GM23248 (cell line): Measurements from ENCODE around the gene ZNRD2. TPM values are rescaled to one million over a fixed set of nuclear protein-coding genes. Genes with fewer than 3 reads are reported as not detected.
A peak's percentile ranks its signal among the peaks of the same experiment; 100 is the strongest.

ENCODE experiments used
- DNase-seq: peaks from one replicate; pipeline ENCODE4 v3.0.0-alpha.2; 2015
- H2AFZ ChIP-seq: fragments of 200-600 bp; sonication (generic); 2 replicates; pipeline ENCODE4 v1.6.1; 2016; ENCODE audit warnings: antibody characterized with exemption
- H3F3A ChIP-seq: fragments of 200-600 bp; sonication (generic); 2 replicates; pipeline ENCODE4 v1.6.1; 2016; ENCODE audit warnings: mild to moderate bottlenecking, antibody characterized with exemption, mixed run types; ENCODE audit not compliant: insufficient read depth
- H3K27ac ChIP-seq: fragments of 200-600 bp; sonication (generic); 2 replicates; pipeline ENCODE4 v1.5.1; 2016; ENCODE audit warnings: mild to moderate bottlenecking
- H3K27me3 ChIP-seq: fragments of 200-600 bp; sonication (generic); replicated peaks from 2 replicates; pipeline ENCODE4 v1.6.1; 2016; ENCODE audit warnings: mild to moderate bottlenecking; ENCODE audit not compliant: insufficient read depth
- H3K36me3 ChIP-seq: fragments of 200-600 bp; sonication (generic); 2 replicates; pipeline ENCODE4 v1.6.1; 2016; ENCODE audit warnings: low read depth, mild to moderate bottlenecking
- H3K4me1 ChIP-seq: fragments of 200-600 bp; sonication (generic); 2 replicates; pipeline ENCODE4 v1.6.1; 2016; ENCODE audit warnings: mild to moderate bottlenecking; ENCODE audit not compliant: insufficient read depth
- H3K4me2 ChIP-seq: fragments of 200-600 bp; sonication (generic); one replicate; pipeline ENCODE4 v1.6.1; 2016; ENCODE audit warnings: mild to moderate bottlenecking; ENCODE audit not compliant: unreplicated experiment
- H3K4me3 ChIP-seq: fragments of 200-600 bp; sonication (generic); 2 replicates; pipeline ENCODE4 v1.5.1; 2016; ENCODE audit warnings: mild to moderate bottlenecking
- H3K79me2 ChIP-seq: fragments of 200-600 bp; sonication (generic); 2 replicates; pipeline ENCODE4 v1.6.1; 2016; ENCODE audit warnings: mild to moderate bottlenecking; ENCODE audit not compliant: insufficient read depth
- H3K9ac ChIP-seq: fragments of 200-600 bp; sonication (generic); 2 replicates; pipeline ENCODE4 v1.6.1; 2016; ENCODE audit warnings: mild to moderate bottlenecking
- H3K9me2 ChIP-seq: fragments of 200-600 bp; sonication (generic); 2 replicates; pipeline ENCODE4 v1.6.1; 2016; ENCODE audit warnings: mixed run types, mild to moderate bottlenecking, moderate library complexity; ENCODE audit not compliant: insufficient read depth
- H3K9me3 ChIP-seq: fragments of 200-600 bp; sonication (generic); one replicate; pipeline ENCODE4 v1.6.1; 2017; ENCODE audit warnings: low read depth
- H4K20me1 ChIP-seq: fragments of 200-600 bp; sonication (generic); 2 replicates; pipeline ENCODE4 v1.6.0; 2016; ENCODE audit not compliant: insufficient read depth
- EZH2 ChIP-seq: fragments of 200-600 bp; sonication (generic); IDR thresholded peaks from 2 replicates; pipeline ENCODE4 v1.6.1; 2018; ENCODE audit warnings: antibody characterized with exemption, mild to moderate bottlenecking; ENCODE audit not compliant: insufficient read depth, poor library complexity, severe bottlenecking
- EZH2phosphoT487 ChIP-seq: fragments of 200-600 bp; sonication (generic); IDR thresholded peaks from 2 replicates; pipeline ENCODE4 v1.6.1; 2018; ENCODE audit warnings: antibody characterized with exemption, moderate library complexity, mild to moderate bottlenecking, low read depth; ENCODE audit not compliant: insufficient read depth
- WGBS, 2 experiments: methylation state at CpG; one replicate each; pipeline ENCODE4 v1.1.6; 2015 to 2017; ENCODE audit warnings: low lambda C conversion rate in 2 of 2, low coverage in 1 of 2; ENCODE audit errors: missing lambda C conversion rate in 2 of 2; 5-methylcytosine and 5-hydroxymethylcytosine counted together
- in situ Hi-C: fragments of 300-500 bp; cut with MboI; formaldehyde crosslinking; loops from 2 replicates; pipeline ENCODE4 v1.15.0; 2020
- polyA plus RNA-seq: library from polyadenylated mRNA; unstranded; fragments of >200 nt; fragmentation: Nextera tagmentation; extraction: Ambion mirVana; gene quantifications from 2 replicates; pipeline ENCODE4 v1.2.1, GENCODE V29; 2016
- total RNA-seq: library from RNA; depleted of rRNA; stranded (reverse); fragments of >200 nt; shearing (Covaris generic); gene quantifications from 2 replicates; pipeline ENCODE4 v1.2.3, GENCODE V29; 2014

ZNRD2 gene
- total and polyA plus RNA-seq, 2 experiments from 2014 or later = 54.5 to 74.9 TPM

GRCh38 chr11:65613091-65613928, 43.0 kb downstream of the ZNRD2 start:
- Histone ChIP-seq H3K79me2 (peaks cover 85% of the 10 kb centered on the region), H3K4me1 (peaks cover 31% of the 10 kb centered on the region), H4K20me1 (no peaks in the 10 kb centered on the region), H3F3A (peaks cover 5% of the 10 kb centered on the region; the same call in 1 of the 2 replicates), H3K9ac (peak overlapping the region; percentile 88), H3K27me3 (no peaks in the 10 kb centered on the region), H3K4me3 (peak overlapping the region; percentile 85), H3K4me2 (peak overlapping the region; percentile 97), H3K9me3 (no peaks in the 10 kb centered on the region), H3K27ac (peak overlapping the region; percentile 77), H3K9me2 (no peaks in the 10 kb centered on the region), H2AFZ (peak overlapping the region; percentile 71), H3K36me3 (no peaks in the 10 kb centered on the region)
- peak; percentile 52 for DNase-seq
- TF ChIP-seq EZH2 (no peak), EZH2phosphoT487 (no peak)
- in situ Hi-C loops = no loop called here
- WGBS, 2 experiments = 15 to 19% methylated on average over 35 to 40 of the region's 43 CpGs

- H3K4me1 ChIP-seq = peaks cover 17% of the 10 kb centered on the region
- peak; percentile 100 for DNase-seq
- peak within 1 kb of the TSS; percentile 85 for H3K4me3 ChIP-seq
- peak within 1 kb of the TSS; percentile 97 for H3K4me2 ChIP-seq
- H2AFZ ChIP-seq = peak within 1 kb of the TSS; percentile 71
- H3K27ac ChIP-seq = peak within 1 kb of the TSS; percentile 77
- no peaks in the 10 kb centered on the region for H3K9me2 ChIP-seq
- peaks cover under 1% of the 10 kb centered on the region; the same call in 1 of the 2 replicates for H3F3A ChIP-seq
- H3K27me3 ChIP-seq = no peaks in the 10 kb centered on the region
- no peaks in the 10 kb centered on the region for H4K20me1 ChIP-seq
- WGBS, 2 experiments = 1% methylated on average over 54 of the region's 55 CpGs
- no peaks in the 10 kb centered on the region for H3K9me3 ChIP-seq
- H3K36me3 ChIP-seq = no peaks in the 10 kb centered on the region; the same call in 1 of the 2 replicates
- H3K79me2 ChIP-seq = peaks cover 85% of the 10 kb centered on the region
- TF ChIP-seq EZH2phosphoT487 = no peak
- TF ChIP-seq EZH2 = no peak
- peak within 1 kb of the TSS; percentile 89 for H3K9ac ChIP-seq
- in situ Hi-C loops = no loop called here
Measured at GRCh38 chr11:65615229-65615949, 45.1 kb downstream of the ZNRD2 start, which contains the start of gene PCNX3. PCNX3 (plus strand) TSS chr11:65615776; CDS start chr11:65616312, 536 bp downstream.

- no peaks in the 10 kb centered on the region for H3K9me3 ChIP-seq
- peaks cover 17% of the 10 kb centered on the region for H3K4me1 ChIP-seq
- H3K4me2 ChIP-seq = peak overlapping the region; percentile 94
- no peaks in the 10 kb centered on the region for H4K20me1 ChIP-seq
- DNase-seq = peak; percentile 52
- H3K4me3 ChIP-seq = peak overlapping the region; percentile 80
- H3K9me2 ChIP-seq = no peaks in the 10 kb centered on the region
- in situ Hi-C loops = no loop called here
- H3K79me2 ChIP-seq = peaks cover 83% of the 10 kb centered on the region
- peak overlapping the region; percentile 89 for H3K9ac ChIP-seq
- H3K27me3 ChIP-seq = no peaks in the 10 kb centered on the region
- no peaks in the 10 kb centered on the region for H3F3A ChIP-seq
- no peak overlapping the region for H2AFZ ChIP-seq
- 1 to 3% methylated on average over 16 to 47 of the region's 50 CpGs for WGBS, 2 experiments
- no peaks in the 10 kb centered on the region; the same call in 1 of the 2 replicates for H3K36me3 ChIP-seq
- TF ChIP-seq EZH2 = no peak
- no peak for TF ChIP-seq EZH2phosphoT487
- peak overlapping the region; percentile 77 for H3K27ac ChIP-seq
Measured at GRCh38 chr11:65615950-65616574, 45.8 kb downstream of the ZNRD2 start.

GRCh38 chr11:65616575-65617001, 46.3 kb downstream of the ZNRD2 start:
- Histone ChIP-seq H3K27ac (peak overlapping the region; percentile 77; the same call in 1 of the 2 replicates), H3K4me1 (peaks cover 17% of the 10 kb centered on the region), H3K4me3 (peak overlapping the region; percentile 80), H3K79me2 (peaks cover 77% of the 10 kb centered on the region), H3K9me3 (no peaks in the 10 kb centered on the region), H4K20me1 (no peaks in the 10 kb centered on the region), H3F3A (no peaks in the 10 kb centered on the region), H3K36me3 (no peaks in the 10 kb centered on the region; the same call in 1 of the 2 replicates), H3K9me2 (no peaks in the 10 kb centered on the region), H3K4me2 (peak overlapping the region; percentile 94), H3K27me3 (no peaks in the 10 kb centered on the region), H2AFZ (no peak overlapping the region), H3K9ac (peak overlapping the region; percentile 89)
- 65 to 67% methylated on average over 10 of the region's 10 CpGs for WGBS, 2 experiments
- in situ Hi-C loops = no loop called here
- TF ChIP-seq EZH2phosphoT487 (no peak), EZH2 (no peak)
- no peak for DNase-seq
